Neural progenitor cell (in vitro differentiated cells): Measurements from ENCODE around the gene RNU1-1.
"Not testable (repeated sequence)": the region's sequence is repeated elsewhere in the genome, so short reads cannot be mapped to it uniquely, and the experiment has no call there.

ENCODE experiments used
- CTCF ChIP-seq: fragments of 200-600 bp; sonication (generic); IDR thresholded peaks from 2 replicates; pipeline ENCODE4 v1.5.1; 2017; ENCODE audit warnings: antibody characterized with exemption, mild to moderate bottlenecking
- EZH2 ChIP-seq: fragments of 200-600 bp; sonication (generic); IDR thresholded peaks from 2 replicates; pipeline ENCODE4 v1.6.1; 2017; ENCODE audit warnings: antibody characterized with exemption, mild to moderate bottlenecking, moderate library complexity

DNA sequence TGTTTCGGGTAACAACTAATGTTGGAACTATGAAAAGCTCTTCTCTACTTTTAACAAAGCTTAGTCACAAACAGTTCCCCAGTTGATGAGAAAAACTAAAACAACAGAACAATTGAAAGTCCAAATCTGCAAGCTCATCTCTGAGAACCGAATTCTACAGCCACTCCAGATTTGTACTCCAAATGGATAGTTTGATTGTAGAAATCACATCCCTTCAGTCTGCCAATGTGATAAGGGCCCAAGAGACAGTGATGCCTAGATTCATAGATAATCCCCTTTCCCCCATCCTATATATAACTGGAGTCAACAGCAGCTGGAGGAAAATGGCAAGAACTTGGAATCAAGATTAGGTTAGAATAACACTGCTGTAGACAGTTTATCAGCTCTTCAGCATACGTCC, 14.3 kb upstream of the RNU1-1 start:
- not testable (repeated sequence) for TF ChIP-seq CTCF, EZH2
